ENCODE measurements around the gene MAP3K6. TPM values are rescaled to one million over a fixed set of nuclear protein-coding genes. Genes with fewer than 3 reads are reported as not detected.
"Not testable (repeated sequence)": the region's sequence is repeated elsewhere in the genome, so short reads cannot be mapped to it uniquely, and the experiment has no call there.

The MAP3K6 gene
- total RNA-seq, 1 experiment from 2014 or later = 4.2 TPM

- no peak for DNase-seq (ENCODE audit: low spot score)
These were observed 31.0 kb upstream of the MAP3K6 start for GRCh38 chr1:27397749-27398148.

GRCh38 chr1:27397110-27397509, 30.3 kb upstream of the MAP3K6 start:
- no peak for DNase-seq (ENCODE audit: low spot score)

GRCh38 chr1:27395441-27396195, 28.9 kb upstream of the MAP3K6 start:
- peak; percentile 38 for DNase-seq (ENCODE audit: low spot score)

GRCh38 chr1:27394925-27395324, 28.2 kb upstream of the MAP3K6 start:
- DNase-seq (ENCODE audit: low spot score) = no peak

GRCh38 chr1:27394282-27394658, 27.5 kb upstream of the MAP3K6 start:
- DNase-seq (ENCODE audit: low spot score) = no peak

GRCh38 chr1:27393641-27394281, 27.0 kb upstream of the MAP3K6 start:
- DNase-seq (ENCODE audit: low spot score) = no peak

- no peak for DNase-seq (ENCODE audit: low spot score)
These were observed 26.2 kb upstream of the MAP3K6 start for GRCh38 chr1:27392778-27393635.

GRCh38 chr1:27392096-27392777, 25.5 kb upstream of the MAP3K6 start, which contains the start of gene GPR3:
Gene GPR3, plus strand, starts transcription at chr1:27392622. Its CDS starts 1,177 bp downstream, at chr1:27393799.
- peak; percentile 83 for DNase-seq (ENCODE audit: low spot score)

GRCh38 chr1:27391511-27392095, 24.8 kb upstream of the MAP3K6 start:
- no peak for DNase-seq (ENCODE audit: low spot score)

- DNase-seq (ENCODE audit: low spot score) = peak; percentile 34
These were observed 21.7 kb upstream of the MAP3K6 start for GRCh38 chr1:27388337-27389005.

- not testable (repeated sequence) for DNase-seq (ENCODE audit: low spot score)
These were observed 18.0 kb upstream of the MAP3K6 start for GRCh38 chr1:27384797-27385196.

GRCh38 chr1:27383661-27384060, 16.9 kb upstream of the MAP3K6 start:
- DNase-seq (ENCODE audit: low spot score) = no peak

- no peak for DNase-seq (ENCODE audit: low spot score)
These were observed 16.4 kb upstream of the MAP3K6 start, which contains the start of gene CD164L2 for GRCh38 chr1:27383039-27383605. Gene CD164L2, minus strand, starts transcription at chr1:27383333. Its CDS starts 94 bp downstream, at chr1:27383239.

GRCh38 chr1:27381969-27382762, 15.4 kb upstream of the MAP3K6 start:
- no peak for DNase-seq (ENCODE audit: low spot score)

GRCh38 chr1:27380766-27381733, 14.3 kb upstream of the MAP3K6 start:
- no peak for DNase-seq (ENCODE audit: low spot score)

- DNase-seq (ENCODE audit: low spot score) = no peak
These were observed 13.5 kb upstream of the MAP3K6 start for GRCh38 chr1:27380224-27380623.

GRCh38 chr1:27379564-27380122, 12.9 kb upstream of the MAP3K6 start:
- no peak for DNase-seq (ENCODE audit: low spot score)
